HG03457 (cell line): ENCODE results near the gene ARL10.
A peak's percentile ranks its signal among the peaks of the same experiment; 100 is the strongest.

Source experiments
- ATAC-seq: cut with Tn5 transposase; IDR thresholded peaks from one replicate; pipeline ENCODE4 v1.9.1; 2021; ENCODE audit warnings: moderate number of reproducible peaks; ENCODE audit not compliant: unreplicated experiment

Gene ARL10

GRCh38 chr5:176361437-176362232 lies 3.7 kb upstream of the ARL10 start, which contains the start of gene KIAA1191:
KIAA1191 (minus strand) TSS chr5:176361764; CDS start chr5:176359508, 2,256 bp downstream.
- ATAC-seq = peak; percentile 86

GRCh38 chr5:176362233-176362490 lies 3.1 kb upstream of the ARL10 start:
- ATAC-seq = no peak

- ATAC-seq = no peak
Measured at GRCh38 chr5:176364765-176365350, 429 bp upstream of the ARL10 start.

- no peak for ATAC-seq
Measured at GRCh38 chr5:176366232-176366894, 1.1 kb downstream of the ARL10 start.

GRCh38 chr5:176368726-176369125 lies 3.4 kb downstream of the ARL10 start:
- ATAC-seq = no peak

GRCh38 chr5:176369934-176370711 lies 4.8 kb downstream of the ARL10 start:
- ATAC-seq = no peak

GRCh38 chr5:176371621-176372539 lies 6.6 kb downstream of the ARL10 start:
- ATAC-seq = no peak

GRCh38 chr5:176373100-176373818 lies 8.0 kb downstream of the ARL10 start:
- ATAC-seq = no peak

- ATAC-seq = no peak
Measured at GRCh38 chr5:176379881-176380280, 14.6 kb downstream of the ARL10 start.

- no peak for ATAC-seq
Measured at GRCh38 chr5:176381423-176381822, 16.1 kb downstream of the ARL10 start.

- ATAC-seq = no peak
Measured at GRCh38 chr5:176381979-176382378, 16.7 kb downstream of the ARL10 start.

- no peak for ATAC-seq
Measured at GRCh38 chr5:176382721-176383120, 17.4 kb downstream of the ARL10 start.

GRCh38 chr5:176383248-176383905 lies 18.1 kb downstream of the ARL10 start:
- ATAC-seq = no peak

GRCh38 chr5:176383961-176384360 lies 18.7 kb downstream of the ARL10 start:
- no peak for ATAC-seq

GRCh38 chr5:176384366-176384930 lies 19.2 kb downstream of the ARL10 start:
- ATAC-seq = no peak

- no peak for ATAC-seq
Measured at GRCh38 chr5:176384991-176385390, 19.7 kb downstream of the ARL10 start.

GRCh38 chr5:176386491-176386890 lies 21.2 kb downstream of the ARL10 start:
- ATAC-seq = no peak

- no peak for ATAC-seq
Measured at GRCh38 chr5:176387384-176387925, 22.2 kb downstream of the ARL10 start.
